Esophagus squamous epithelium (tissue), 4 donors: Measurements from ENCODE around the gene GRP.

Source experiments
- POLR2A ChIP-seq, 4 donors: fragments of 450-650 bp; IDR thresholded peaks; one replicate each; pipeline ENCODE4 v1.6.1; 2017; ENCODE audit warnings: antibody characterized with exemption in 4 of 4, mild to moderate bottlenecking in 4 of 4, moderate library complexity in 3 of 4
- TF ChIP-seq, protein P1 (sequence below), 6 experiments: fragments of 450-650 bp in 4 of 6; fragments of 200-600 bp in 2 of 6; sonication (generic) in 2 of 6; IDR thresholded peaks; one replicate each; pipeline ENCODE4 v1.5.1; 2016 to 2019; ENCODE audit warnings: antibody characterized with exemption in 6 of 6, mild to moderate bottlenecking in 4 of 6, moderate library complexity in 4 of 6

DNA sequence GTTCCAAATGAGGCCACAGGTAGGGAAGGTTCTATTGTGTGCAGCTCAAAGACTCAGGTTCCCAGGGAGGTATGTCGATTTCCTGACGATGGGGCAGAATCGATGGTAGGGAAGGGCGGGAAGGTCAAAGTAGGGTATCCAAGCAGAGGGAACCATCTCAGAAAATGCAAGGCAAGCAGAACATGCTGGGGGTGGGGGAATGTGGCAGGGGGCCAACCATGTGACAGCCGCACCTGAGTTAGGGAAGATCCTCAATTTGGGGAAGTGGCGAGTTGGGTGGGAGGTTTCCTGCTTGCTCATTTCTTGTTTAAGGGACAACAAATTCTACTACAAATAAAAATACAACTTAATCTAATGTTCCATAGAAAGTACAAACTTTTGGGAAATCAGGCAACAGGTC lies 21.7 kb upstream of the GRP start:
- no peak for TF ChIP-seq POLR2A (IDR thresholded peaks at IDR 0.05)
- TF ChIP-seq, protein P1, sequence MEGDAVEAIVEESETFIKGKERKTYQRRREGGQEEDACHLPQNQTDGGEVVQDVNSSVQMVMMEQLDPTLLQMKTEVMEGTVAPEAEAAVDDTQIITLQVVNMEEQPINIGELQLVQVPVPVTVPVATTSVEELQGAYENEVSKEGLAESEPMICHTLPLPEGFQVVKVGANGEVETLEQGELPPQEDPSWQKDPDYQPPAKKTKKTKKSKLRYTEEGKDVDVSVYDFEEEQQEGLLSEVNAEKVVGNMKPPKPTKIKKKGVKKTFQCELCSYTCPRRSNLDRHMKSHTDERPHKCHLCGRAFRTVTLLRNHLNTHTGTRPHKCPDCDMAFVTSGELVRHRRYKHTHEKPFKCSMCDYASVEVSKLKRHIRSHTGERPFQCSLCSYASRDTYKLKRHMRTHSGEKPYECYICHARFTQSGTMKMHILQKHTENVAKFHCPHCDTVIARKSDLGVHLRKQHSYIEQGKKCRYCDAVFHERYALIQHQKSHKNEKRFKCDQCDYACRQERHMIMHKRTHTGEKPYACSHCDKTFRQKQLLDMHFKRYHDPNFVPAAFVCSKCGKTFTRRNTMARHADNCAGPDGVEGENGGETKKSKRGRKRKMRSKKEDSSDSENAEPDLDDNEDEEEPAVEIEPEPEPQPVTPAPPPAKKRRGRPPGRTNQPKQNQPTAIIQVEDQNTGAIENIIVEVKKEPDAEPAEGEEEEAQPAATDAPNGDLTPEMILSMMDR (IDR thresholded peaks at IDR 0.05), result no peak
